Vagina (tissue), 2 donors: Measurements from ENCODE around the gene PCDHGC3. TPM values are rescaled to one million over a fixed set of nuclear protein-coding genes. Genes with fewer than 3 reads are reported as not detected.

ENCODE experiments used
- DNase-seq, 2 donors: peaks; one replicate each; pipeline ENCODE4 v3.0.0-alpha.2; 2017; ENCODE audit errors: extremely low spot score in 2 of 2
- H3K27ac ChIP-seq: fragments of 200-600 bp; sonication (generic); one replicate; pipeline ENCODE4 v1.5.1; 2019
- H3K27me3 ChIP-seq: fragments of 200-600 bp; sonication (generic); one replicate; pipeline ENCODE4 v1.5.1; 2019
- H3K36me3 ChIP-seq, 2 donors: fragments of 200-600 bp; sonication (generic); one replicate each; pipeline ENCODE4 v1.5.1; 2017 to 2019
- H3K4me1 ChIP-seq: fragments of 200-600 bp; sonication (generic); one replicate; pipeline ENCODE4 v1.5.1; 2019
- H3K4me3 ChIP-seq, 2 donors: fragments of 200-600 bp; sonication (generic); 1 replicate in 1 of 2; 2 replicates in 1 of 2; pipeline ENCODE4 v1.5.1; 2016 to 2019
- H3K9me3 ChIP-seq: fragments of 200-600 bp; sonication (generic); one replicate; pipeline ENCODE4 v1.5.1; 2019
- POLR2A ChIP-seq, 2 donors: fragments of 450-650 bp; IDR thresholded peaks; one replicate each; pipeline ENCODE4 v1.6.1; 2017; ENCODE audit warnings: antibody characterized with exemption in 2 of 2, mild to moderate bottlenecking in 2 of 2, moderate library complexity in 2 of 2
- POLR2AphosphoS5 ChIP-seq, 2 donors: sonication (generic); formaldehyde crosslinking; IDR thresholded peaks; one replicate each; pipeline ENCODE4 v1.9.0; 2017; ENCODE audit warnings: antibody characterized with exemption in 2 of 2, mild to moderate bottlenecking in 2 of 2, low read depth in 1 of 2; ENCODE audit not compliant: insufficient read depth in 1 of 2
- intact Hi-C: fragments of 100-400 bp; cut with DNase I; formaldehyde crosslinking; loops from one replicate; pipeline ENCODE4 v1.15.1; 2023
- total RNA-seq: library from RNA; depleted of rRNA; stranded (reverse); fragments of >200 nt; gene quantifications from one replicate; pipeline ENCODE4 v1.2.3, GENCODE V29; 2016
- TF ChIP-seq, protein P1 (sequence below), 3 experiments: fragments of 450-650 bp in 2 of 3; fragments of 200-600 bp in 1 of 3; sonication (generic) in 1 of 3; IDR thresholded peaks; one replicate each; pipeline ENCODE4 v1.5.1; 2017 to 2019; ENCODE audit warnings: antibody characterized with exemption in 3 of 3, mild to moderate bottlenecking in 2 of 3, moderate library complexity in 2 of 3

Gene PCDHGC3
- total RNA-seq, 1 donor from 2014 or later = 78.3 TPM

DNA sequence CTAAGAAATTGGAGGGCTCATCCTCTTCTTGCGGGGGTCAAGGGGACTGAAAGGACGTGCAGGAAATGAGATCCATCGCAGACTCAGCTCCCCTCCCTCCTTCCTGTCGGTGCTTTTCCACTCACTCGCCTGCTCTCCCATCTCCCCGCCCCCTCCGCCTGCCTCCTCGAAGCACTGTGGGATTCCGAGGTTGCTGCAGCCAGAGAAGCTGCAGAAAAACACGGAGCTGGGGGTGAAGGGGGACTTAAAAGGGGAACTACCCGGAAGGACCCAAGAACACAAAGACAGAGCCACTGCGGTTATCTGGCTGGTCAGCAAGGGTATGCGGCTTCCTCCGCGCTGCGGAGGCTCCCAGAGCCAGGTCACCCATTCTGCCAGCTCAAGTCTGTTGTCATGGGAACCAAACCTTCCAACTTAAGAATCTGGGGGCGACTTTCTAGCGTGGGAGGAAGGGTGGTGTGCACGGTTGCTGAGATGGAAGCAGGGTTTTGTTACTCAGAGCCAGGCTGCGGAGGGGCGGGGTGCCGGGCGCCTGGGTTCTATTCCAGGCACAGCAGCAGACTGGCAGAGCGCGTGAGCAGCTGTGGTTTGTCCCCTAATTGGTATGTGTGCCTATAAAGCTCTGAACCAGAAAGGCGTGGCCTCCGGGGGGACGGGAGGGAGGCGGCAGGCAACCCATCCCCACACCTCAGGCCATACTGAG, 38.0 kb downstream of the PCDHGC3 start:
- H3K27ac ChIP-seq = peak overlapping the region; percentile 94
- peaks cover 78% of the 10 kb centered on the region for H3K4me1 ChIP-seq
- intact Hi-C loops = no loop called here
- DNase-seq = peak in 1 of 2 donors; percentile 94
- H3K4me3 ChIP-seq = peak overlapping the region; percentile 61 to 62
- peaks cover 3 to 12% of the 10 kb centered on the region in 2 donors for H3K36me3 ChIP-seq
- no peaks in the 10 kb centered on the region for H3K9me3 ChIP-seq
- TF ChIP-seq POLR2AphosphoS5 (IDR thresholded peaks at IDR 0.05; ENCODE audit: insufficient read depth in 1 of 2, low read depth in 1 of 2) = peak in 1 of 2 donors; percentile 80
- TF ChIP-seq, protein P1, sequence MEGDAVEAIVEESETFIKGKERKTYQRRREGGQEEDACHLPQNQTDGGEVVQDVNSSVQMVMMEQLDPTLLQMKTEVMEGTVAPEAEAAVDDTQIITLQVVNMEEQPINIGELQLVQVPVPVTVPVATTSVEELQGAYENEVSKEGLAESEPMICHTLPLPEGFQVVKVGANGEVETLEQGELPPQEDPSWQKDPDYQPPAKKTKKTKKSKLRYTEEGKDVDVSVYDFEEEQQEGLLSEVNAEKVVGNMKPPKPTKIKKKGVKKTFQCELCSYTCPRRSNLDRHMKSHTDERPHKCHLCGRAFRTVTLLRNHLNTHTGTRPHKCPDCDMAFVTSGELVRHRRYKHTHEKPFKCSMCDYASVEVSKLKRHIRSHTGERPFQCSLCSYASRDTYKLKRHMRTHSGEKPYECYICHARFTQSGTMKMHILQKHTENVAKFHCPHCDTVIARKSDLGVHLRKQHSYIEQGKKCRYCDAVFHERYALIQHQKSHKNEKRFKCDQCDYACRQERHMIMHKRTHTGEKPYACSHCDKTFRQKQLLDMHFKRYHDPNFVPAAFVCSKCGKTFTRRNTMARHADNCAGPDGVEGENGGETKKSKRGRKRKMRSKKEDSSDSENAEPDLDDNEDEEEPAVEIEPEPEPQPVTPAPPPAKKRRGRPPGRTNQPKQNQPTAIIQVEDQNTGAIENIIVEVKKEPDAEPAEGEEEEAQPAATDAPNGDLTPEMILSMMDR (IDR thresholded peaks at IDR 0.05) = no peak
- H3K27me3 ChIP-seq = no peaks in the 10 kb centered on the region

DNA sequence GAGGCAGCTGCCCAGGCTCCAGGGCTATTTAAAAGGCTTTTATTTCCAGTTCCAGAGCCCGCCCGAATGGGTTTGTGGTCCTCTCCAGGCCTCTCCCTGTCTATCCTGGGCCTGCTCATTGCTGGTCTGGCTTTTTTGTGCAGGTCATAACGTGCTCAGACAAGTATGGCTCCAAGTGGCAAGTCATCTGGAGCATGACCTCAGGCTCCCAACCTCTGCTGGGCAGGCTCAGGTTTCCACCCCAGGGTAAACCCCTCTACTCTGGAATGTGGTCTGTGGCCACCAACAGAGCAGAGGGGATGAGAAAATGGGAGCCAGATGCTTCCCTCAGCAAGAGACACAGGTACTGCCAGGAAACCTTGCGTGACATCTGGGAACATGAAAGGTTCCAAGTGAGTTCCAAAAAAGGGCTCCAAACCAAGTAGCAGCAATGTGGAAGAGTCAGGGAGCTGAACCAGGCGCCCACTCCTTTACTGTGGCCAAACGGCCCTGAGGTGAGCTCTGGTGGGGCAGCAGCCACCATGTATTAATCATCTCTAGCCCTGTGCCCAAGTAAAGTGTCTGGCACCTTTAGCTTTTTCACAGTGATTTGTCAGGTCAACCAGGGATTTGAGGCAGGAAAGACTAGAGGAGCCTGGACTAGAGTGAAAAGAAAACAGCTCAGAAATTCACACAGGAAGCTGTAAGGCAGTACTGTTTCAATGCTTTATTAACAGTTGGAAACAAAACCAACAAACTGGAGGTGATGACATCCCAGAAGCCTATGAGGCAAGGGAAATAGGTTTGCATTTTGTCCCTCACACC, 38.8 kb downstream of the PCDHGC3 start:
- Histone ChIP-seq H3K27me3 (no peaks in the 10 kb centered on the region), H3K4me1 (peaks cover 75% of the 10 kb centered on the region), H3K9me3 (no peaks in the 10 kb centered on the region), H3K4me3 (peak overlapping the region; percentile 61 to 62), H3K36me3 (peaks cover 3 to 12% of the 10 kb centered on the region in 2 donors), H3K27ac (peak overlapping the region; percentile 94)
- DNase-seq = no peak
- TF ChIP-seq POLR2A (IDR thresholded peaks at IDR 0.05) = no peak
- TF ChIP-seq, protein P1 (IDR thresholded peaks at IDR 0.05) = no peak
- no peak for TF ChIP-seq POLR2AphosphoS5 (IDR thresholded peaks at IDR 0.05; ENCODE audit: insufficient read depth in 1 of 2, low read depth in 1 of 2)
- intact Hi-C loops = no loop called here

DNA sequence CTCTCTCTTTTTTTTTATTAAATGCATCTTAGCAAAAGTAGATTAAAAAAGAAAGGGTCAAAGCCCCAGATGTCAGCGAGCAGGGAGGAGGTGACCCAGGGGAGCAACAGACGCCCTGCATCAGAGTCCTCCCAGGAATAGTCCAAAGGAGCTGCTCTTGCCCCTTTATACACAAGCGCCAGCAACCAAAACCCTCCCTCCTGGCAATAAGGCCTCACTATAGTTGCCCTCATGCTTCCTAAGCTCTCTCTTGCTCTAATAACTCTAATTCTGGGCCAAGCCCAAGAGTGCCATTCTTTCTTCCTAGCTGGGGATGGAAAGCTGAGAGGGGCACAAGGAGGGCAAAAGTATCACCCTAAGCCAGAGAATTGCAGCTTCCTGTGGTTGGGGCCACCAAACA, 39.4 kb downstream of the PCDHGC3 start:
- DNase-seq = no peak
- peak overlapping the region; percentile 94 for H3K27ac ChIP-seq
- H3K4me3 ChIP-seq = no peak overlapping the region
- H3K9me3 ChIP-seq = no peaks in the 10 kb centered on the region
- H3K27me3 ChIP-seq = no peaks in the 10 kb centered on the region
- peaks cover 3 to 12% of the 10 kb centered on the region in 2 donors for H3K36me3 ChIP-seq
- intact Hi-C loops = no loop called here
- H3K4me1 ChIP-seq = peaks cover 68% of the 10 kb centered on the region
- TF ChIP-seq POLR2A (IDR thresholded peaks at IDR 0.05) = no peak
- no peak for TF ChIP-seq POLR2AphosphoS5 (IDR thresholded peaks at IDR 0.05; ENCODE audit: insufficient read depth in 1 of 2, low read depth in 1 of 2)
- TF ChIP-seq, protein P1 (IDR thresholded peaks at IDR 0.05) = no peak

DNA sequence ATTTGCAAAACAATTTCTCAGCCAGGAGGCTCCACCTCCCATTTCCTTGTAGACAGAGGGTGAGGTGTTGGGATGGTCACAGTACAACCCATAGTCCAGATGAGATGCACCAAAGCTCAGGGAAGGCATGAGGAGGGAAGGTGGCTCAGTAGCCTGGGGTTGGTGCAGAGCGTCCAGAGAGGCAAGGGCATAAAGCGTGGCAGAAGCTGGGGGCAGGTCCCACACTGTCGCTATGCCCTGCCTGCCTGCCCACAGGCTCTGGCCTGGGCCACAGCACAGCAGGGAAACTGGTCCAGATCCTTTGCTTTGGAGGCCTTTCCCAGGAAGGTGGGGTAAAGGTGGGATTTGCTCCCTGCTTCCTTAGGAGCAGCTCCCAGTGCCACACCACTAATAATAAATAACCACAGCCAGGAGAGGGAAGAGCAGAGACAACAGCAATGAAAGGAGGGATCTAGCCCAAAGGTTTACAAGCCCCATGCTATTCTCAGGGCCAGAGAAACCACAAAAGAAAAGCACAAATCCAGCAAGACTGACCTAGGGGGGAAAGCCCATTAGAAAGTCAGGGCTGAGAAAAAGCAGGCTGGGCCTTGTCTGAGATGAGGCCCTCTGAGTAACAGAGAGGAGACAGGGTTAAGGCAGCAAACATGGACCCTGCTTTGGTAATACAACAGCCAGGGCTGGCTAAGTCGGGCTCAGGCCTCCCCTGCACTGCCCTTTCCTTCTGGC, 40.3 kb downstream of the PCDHGC3 start:
- peaks cover 75% of the 10 kb centered on the region for H3K4me1 ChIP-seq

More for the DNA sequence above, 40.3 kb downstream of the PCDHGC3 start:
- Histone ChIP-seq H3K9me3 (no peaks in the 10 kb centered on the region), H3K4me3 (no peak overlapping the region), H3K36me3 (peaks cover 2 to 10% of the 10 kb centered on the region in 2 donors), H3K27ac (peak overlapping the region; percentile 94), H3K27me3 (no peaks in the 10 kb centered on the region)
- intact Hi-C loops = no loop called here
- TF ChIP-seq, protein P1 (IDR thresholded peaks at IDR 0.05) = no peak
- no peak for TF ChIP-seq POLR2A (IDR thresholded peaks at IDR 0.05)
- no peak for TF ChIP-seq POLR2AphosphoS5 (IDR thresholded peaks at IDR 0.05; ENCODE audit: insufficient read depth in 1 of 2, low read depth in 1 of 2)
- no peak for DNase-seq
